Hepatocyte (in vitro differentiated cells): ENCODE measurements around the gene DNMT3B.

Experiments used
- CTCF ChIP-seq: fragments of 200-600 bp; sonication (generic); IDR thresholded peaks from 2 replicates; pipeline ENCODE4 v1.5.1; 2016; ENCODE audit warnings: antibody characterized with exemption, mild to moderate bottlenecking; ENCODE audit not compliant: poor library complexity
- EZH2 ChIP-seq: fragments of 200-600 bp; sonication (generic); IDR thresholded peaks from 2 replicates; pipeline ENCODE4 v1.6.1; 2016; ENCODE audit warnings: antibody characterized with exemption, mild to moderate bottlenecking, borderline replicate concordance

GRCh38 chr20:32741151-32741550 lies 21.0 kb upstream of the DNMT3B start:
- TF ChIP-seq CTCF (no peak), EZH2 (no peak)
